RKO (cell line): ENCODE measurements around the gene MOG.
"Not testable (repeated sequence)": the region's sequence is repeated elsewhere in the genome, so short reads cannot be mapped to it uniquely, and the experiment has no call there.

Experiments used
- DNase-seq: peaks from one replicate; pipeline ENCODE4 v3.0.0-alpha.2; 2016; ENCODE audit warnings: low spot score

MOG gene

DNA sequence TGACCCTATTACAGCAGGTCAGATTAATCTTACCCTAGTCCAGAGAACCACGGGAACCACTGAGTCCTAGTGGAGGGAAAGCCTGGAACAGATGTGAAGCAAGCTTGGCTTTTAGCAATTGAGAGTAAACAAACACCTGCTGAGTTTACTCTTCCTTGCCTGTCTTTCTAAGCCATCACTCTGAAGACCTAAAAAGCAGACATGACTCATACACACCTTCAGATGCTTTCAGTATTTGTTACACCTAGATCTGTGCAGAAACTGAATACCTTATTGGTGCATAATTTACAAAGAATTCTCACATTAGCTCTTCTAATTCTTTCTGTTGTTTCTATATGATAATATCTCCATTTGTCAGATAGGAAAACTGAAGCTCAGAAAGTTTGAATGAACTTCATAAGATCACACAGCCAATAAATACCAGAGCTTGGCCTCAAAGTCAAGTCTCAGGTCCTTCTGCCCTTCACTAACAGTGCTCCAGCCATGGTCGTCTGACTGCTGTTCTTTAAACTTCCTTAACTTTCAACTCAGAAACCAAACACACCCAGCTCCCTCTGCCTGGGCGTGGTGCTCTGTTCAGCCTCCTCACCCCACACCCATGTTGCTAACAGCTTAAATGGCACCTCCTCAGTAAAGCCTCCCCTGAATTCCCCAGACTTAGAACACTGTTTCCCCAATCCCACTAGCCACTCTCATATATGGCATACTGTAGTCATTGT is 15.3 kb upstream of the MOG start:
- DNase-seq: no peak

DNA sequence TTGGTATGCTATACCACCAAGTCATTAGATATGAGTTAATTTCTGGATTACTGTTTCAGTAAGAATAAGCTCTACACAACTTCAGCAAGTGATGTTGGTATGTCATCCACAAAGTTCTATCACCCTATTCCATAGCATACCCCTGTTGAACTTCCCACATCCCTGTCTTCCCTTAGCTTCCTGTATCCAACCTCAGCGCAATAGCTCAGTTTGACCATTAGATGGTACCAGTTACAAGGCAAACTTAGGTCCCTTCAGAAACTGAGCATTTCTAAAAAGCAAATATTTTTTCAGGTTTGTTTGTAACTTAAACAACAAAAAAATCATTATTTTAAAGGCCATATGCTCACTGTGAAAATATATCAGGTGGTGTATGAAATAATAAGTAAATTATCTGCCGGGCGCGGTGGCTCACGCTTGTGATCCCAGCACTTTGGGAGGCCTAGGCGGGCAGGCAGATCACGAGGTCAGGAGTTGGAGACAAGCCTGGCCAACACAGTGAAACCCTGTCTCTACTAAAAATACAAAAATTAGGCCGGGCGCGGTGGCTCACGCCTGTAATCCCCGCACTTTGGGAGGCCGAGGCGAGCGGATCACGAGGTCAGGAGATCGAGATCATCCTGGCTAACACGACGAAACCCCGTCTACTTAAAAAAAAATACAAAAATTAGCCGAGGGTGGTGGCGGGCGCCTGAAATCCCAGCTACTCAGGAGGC is 8.8 kb upstream of the MOG start:
- peak; percentile 78 for DNase-seq

DNA sequence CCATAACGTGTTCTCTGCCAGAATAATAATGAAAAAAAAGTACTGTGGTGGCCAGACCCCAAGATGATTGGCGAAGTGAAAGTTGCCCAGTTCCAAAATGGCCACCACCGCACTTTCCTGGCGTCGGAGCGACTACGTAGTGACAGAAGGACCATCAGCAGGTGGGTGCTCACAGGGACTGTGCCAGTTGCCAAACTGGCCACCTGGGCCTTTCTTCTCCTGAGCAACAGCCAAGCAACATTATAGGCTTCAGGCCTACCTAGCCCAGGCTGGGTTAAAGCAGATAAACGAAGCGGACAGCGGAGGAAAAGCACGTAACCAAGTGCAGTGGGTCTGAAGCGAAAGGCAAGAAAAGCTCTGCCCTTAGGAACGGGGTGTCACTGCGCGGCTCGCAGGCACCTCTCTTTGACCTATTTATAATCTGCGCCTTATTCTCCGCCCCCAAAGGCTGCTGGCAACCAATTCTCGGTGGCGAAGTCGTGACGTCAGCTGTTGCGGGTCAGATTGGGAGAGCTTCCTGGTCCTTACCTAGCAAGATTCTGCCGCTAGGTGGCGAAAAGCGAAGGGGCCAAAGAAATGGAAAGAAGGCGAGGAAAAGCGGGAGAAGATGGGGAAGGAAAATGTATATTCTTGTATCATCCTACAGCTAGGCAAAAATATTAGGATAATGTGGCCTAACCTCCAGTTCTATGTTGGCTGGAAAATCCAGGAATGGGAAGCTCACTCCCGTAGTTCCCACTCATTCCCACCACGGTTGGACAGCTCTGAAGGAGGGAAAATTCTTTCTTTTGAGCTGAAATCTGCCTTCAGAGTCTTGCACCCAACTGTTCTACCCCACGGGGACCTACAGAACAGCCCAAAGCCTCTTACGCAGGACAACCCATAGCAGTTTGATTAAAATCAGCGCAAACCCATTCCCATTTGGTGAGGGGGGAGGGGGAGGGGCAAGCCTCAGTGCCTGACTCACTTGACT is 6.9 kb upstream of the MOG start:
- DNase-seq: peak; percentile 98

DNA sequence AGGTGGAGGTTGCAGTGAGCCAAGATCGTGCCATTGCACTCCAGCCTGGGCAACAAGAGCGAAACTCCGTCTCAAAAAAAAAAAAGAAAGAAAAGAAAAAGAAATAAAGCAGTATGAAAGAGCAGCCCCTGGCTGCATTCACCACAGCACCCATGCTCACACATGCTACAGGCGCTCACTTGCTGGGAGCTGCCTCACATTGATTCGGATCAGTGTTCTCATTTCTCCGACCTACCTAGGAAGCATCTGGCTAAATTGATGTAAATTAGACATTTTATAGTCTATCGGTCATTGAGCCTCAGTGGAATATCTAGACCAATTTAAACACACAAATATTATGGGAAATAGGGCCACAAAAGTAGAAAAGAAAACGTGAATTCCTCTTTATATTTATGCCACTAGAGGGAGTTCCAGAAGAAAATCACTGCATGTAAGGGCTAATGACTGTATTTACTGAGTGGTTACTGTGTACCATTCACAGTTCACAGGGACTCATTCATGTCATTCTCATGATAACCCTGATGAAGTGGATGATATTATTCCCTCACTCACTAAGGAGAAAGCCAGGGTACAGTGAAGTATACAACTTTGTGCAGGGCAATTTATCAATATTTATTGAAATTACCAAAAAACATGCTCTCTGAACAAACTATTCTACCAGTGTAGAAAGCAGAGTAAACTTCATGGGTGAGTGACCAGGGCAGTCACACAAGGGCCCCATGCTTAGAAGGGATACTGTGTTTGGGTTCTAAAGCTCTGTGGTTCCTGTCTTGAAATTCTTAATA is 5.3 kb upstream of the MOG start:
- peak; percentile 77 for DNase-seq

DNA sequence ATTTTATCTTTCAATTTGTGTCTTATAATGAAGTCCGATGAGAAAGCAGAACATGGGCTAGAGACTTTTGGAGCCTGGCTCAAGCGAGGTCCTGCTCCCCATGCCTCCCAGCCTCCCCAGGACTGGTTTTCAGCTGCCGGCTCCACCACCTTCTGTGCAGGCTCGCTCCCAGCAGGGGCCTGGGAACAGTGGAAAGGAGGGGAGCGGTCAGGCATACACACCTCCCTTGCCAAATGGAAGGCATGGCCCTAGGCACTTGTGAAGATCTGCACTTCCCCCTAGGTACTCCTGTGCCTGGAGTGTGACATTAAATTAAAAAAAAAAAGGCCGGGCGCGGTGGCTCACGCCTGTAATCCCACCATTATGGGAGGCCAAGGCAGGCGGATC is 4.7 kb upstream of the MOG start:
- no peak for DNase-seq

DNA sequence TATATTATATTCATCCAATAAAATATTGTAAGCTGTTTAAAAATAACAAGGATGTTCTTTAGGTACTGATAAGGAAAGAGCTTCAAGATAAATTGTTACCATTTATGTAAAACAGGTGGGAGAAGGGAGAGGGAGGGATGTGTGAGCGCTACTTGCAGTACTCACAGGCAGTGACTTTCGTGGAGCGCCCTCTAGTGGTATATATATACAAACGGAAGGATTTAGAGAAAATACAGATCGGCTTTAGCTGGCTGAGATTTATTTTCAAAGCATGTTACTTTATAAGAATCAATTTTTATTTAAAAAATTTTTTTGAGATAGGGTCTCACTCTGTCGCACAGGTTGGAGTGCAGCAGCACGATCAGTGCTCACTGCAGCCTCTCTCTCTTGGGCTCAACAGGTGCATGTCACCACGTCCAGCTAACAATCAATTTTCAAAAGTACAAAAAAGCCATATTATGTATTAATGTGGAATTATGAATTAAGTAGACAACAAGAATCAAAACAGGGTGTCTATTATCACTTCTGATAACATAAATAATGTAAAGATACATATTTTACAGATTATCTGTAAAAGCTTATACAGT is 3.3 kb upstream of the MOG start:
- peak; percentile 88 for DNase-seq

DNA sequence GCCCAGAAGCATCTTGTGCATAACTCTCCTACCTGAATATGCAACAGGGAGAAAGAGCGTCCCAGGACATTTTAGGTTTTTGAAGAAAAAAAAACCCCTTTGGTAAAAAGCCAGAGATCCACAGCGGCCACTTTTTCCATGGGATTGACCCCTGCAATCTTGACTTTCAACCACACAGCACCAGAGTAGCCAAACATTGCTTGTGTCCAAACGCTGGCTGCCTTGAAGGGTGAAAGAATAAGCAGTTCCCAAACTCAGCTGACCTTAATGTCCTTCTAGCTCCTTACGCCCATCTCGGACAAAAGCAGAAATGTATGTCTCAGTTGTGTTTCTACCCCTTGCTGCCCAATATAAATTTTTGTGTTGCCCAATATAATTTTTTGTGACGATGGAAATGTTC is 1.2 kb upstream of the MOG start:
- no peak for DNase-seq

DNA sequence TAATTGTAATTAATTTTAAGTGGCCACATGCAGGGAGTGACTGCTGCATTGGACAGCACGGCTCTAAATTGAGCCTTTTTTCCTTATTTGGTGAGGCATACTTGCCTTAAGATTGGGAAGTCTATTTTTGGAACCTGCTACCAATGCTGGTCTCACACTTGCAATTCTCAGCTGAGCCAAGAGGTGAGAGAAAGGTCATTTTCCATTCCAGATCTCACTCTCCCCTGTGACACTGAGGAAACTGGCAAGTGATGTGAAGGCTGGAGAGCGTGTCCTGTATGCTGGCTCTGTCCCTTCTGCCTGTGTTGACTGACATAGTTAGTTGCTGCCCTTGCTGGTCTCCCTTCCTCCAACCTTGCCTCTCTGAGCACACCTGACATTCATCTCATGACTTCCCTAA is 735 bp upstream of the MOG start:
- no peak for DNase-seq

DNA sequence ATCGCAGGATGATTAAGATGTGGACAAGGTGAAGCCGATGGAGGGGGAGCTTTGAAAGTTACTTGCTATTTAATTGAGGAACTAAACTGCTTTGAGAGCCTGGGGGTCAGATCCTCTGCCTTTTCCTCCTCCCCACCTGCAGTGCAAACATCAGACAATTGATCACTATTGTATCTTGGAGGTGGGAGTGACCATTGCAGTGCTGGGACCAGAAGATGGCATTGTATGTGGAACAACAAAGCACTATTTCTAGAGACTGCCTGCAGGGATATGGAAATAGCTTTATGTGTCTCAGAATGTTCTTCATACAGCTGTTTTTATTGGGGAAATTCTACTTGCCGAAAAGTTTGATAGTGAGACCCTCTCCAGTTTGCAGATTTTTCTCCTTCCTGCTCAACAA is 4.2 kb downstream of the MOG start:
- DNase-seq: no peak

DNA sequence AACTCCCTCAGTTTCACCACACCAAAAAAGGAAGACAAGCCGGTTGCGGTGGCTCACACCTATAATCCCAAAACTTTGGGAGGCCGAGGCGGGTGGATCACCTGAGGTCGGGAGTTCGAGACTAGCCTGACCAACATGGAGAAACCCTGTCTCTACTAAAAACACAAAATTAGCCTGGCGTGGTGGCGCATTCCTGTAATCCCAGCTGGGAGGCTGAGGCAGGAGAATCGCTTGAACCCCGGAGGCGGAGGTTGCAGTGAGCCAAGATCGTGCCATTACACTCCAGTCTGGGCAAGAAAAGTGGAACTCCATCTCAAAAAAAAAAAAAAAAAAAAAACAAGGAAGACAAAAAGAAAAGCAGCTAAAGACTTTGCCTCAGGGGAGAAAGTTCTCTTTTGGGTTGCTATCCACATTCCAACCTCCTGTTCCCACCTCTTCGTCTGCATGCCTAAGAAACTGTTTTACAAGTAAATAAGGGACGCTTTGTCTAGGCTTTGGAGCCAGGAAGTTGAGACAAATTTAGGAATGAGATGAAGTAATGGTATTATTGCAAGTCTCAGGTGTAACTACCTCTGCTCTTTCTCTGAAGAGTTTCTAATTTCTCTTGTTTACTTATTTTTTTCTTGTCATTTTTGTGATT is 4.7 kb downstream of the MOG start:
- not testable (repeated sequence) for DNase-seq

DNA sequence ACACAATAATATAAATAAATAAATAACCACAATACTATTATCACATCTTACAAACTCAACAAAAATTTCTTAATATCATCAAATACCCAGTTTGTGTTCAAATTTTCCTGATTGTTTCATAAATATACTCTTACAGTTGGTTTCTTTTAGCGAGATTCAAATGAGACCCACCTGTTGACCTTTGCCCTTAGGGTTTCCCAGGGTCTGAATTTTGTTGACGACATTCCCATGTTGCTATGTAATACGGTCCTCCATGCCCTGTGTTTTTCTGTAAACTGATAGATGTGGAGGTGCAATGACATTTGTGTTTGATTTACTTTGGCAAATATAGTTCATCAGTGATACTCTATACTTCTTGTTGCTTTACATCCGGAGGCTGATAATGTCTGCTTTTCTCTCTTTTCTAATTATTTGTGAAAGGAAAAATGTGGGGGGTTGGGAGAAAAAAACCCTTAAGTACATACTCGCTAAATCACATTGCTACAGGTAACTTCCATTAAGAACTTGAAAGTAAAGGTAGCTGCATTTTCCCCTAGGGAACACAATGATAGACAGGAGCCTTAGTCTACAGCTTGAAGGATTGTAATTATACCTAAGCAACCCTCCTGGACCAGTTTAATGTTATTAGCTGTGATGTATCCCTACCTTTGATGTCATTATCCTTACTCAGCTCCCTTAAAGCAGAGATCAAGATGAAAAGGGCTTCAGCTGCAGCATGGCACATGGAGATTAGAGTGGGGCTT is 6.6 kb downstream of the MOG start:
- DNase-seq: no peak

DNA sequence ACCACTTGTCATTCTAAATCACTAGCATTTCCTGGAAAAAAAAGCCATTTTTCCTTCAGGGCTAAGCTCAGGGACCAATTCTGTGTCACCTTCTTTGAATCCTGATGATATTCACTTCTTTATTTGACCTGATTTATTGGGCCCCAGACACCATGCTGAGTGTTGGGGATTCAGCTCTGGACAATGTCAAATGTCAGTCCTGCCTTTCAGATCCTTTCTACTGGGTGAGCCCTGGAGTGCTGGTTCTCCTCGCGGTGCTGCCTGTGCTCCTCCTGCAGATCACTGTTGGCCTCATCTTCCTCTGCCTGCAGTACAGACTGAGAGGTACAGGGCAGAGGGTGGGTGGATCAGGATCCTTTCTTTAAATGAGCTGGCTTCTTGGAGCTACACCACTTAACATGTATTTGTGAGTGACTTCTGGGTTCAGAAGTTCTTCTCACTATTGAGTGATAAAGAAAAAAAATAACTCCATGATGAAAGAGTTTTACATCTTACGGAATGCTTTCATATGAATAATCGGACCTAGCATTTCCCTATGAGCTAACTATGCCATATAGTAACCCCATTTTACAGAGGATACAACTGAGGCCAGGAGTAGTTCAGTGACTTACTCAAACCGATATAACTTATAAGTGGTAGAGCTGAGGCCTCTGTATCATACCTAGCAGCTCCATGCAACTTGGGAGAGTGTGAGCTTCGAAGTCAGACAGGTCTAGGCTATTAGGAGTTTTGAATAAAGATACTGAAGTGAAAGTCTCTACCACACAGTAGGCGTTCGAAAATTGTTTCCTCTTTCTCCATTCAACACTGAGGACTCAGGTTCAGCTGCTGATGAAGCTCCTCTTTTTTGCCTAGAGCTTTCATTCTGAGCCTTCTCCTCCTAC is 9.3 kb downstream of the MOG start:
- DNase-seq: no peak

DNA sequence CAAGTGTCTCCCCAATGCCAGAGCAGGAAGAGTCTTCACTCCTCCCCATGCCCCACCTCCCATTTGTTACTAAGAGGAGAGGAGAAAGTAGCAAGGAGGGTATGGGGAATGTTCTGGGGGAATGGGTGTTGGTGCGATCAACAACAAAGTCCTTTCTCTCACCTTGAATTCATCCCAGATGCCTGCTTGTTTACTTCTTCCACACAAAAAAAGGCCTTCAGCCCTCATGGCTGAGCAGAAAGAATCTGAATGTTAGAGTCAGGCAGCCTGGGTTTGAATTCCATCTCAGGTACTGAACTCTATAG is 9.9 kb downstream of the MOG start:
- no peak for DNase-seq

DNA sequence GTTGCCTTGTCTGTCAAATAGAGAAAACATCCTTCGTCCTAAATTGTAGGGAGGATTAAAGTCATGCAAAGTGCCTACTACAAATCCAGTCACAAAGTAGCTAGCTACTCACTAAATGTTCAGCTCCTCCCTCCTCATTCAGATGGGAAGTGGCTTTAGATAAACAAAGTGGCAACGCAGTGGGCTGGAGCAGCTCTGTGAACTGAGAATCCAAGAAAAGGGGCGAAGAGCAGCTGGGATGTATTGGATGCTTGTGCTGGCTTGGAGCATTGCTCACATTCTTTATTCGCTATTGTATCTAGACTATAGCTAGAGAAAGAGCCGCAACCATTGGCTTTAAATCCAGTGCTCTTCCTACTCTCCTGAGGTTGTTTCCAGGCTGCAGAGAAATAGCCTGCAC is 10.3 kb downstream of the MOG start:
- DNase-seq: no peak

DNA sequence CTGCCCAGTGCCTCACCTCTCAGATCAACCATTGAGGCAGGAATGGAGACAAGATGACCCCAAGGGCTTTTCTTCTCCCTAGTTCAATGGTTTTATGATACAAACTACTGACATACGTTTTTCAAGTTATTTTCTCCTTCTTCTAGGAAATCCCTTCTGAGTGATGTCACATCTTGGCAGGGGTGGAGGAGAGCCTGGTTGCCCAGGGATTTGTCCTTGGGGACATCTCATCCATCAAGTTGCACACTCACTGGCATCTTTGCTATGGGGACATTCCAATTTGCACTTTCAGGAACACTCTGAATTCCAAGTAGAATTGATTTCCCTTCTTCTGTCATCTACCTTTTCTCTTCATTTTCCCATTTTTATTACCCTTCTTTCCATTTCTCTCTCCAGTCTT is 14.1 kb downstream of the MOG start:
- DNase-seq: no peak

DNA sequence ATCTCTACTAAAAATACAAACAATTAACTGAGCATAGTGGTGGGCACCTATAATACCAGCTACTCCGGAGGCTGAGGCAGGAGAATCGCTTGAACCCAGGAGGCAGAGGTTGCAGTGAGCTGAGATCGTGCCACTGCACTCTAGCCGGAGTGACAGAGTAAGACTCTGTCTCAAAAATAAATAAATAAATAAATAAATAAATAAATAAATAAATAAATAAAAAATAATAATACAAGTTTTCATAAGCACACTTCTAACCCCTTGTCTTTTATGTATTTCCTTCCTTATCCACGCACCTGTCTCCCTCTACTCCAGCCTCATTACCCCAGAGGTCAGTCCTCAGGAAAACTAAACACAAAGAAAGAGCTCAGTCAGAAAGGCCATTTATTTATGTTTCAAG is 15.2 kb downstream of the MOG start:
- not testable (repeated sequence) for DNase-seq

DNA sequence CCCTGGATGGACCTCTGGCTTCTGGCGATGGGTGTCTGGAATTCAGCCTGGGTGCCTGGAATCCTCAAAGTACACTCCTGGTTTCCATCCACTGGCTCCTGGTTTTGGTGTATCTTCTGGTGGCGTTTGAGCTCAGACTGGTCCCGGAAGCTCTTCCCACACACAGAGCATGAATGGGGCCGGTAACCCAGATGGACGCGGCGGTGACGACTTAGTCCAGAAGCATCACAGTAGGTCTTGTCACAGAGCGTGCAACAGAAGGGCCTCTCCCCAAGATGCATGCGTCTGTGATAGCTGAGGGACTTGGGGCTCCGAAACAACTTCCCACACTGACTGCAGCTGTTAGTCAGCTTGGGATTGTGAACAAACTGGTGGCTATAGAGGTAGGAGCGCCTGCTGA is 16.3 kb downstream of the MOG start:
- DNase-seq: no peak

DNA sequence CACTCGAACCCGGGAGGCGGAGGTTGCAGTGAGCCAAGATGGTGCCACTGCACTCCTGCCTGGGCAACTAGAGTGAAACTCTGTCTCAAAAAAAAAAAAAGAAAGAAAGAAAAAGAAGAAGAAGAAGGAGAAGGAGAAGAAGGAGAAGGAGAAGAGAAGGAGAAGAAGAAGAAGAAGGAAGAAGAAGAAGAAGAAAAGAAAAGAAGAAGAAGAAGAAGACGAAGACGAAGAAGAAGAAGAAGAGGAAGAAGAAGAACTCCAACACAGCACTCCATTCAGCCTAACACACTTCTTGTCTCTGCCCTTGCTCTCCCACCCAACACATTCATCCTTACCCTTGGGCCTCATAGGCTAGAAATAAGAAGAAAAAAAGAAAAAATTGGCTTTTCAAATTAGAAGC is 17.1 kb downstream of the MOG start:
- DNase-seq: no peak

DNA sequence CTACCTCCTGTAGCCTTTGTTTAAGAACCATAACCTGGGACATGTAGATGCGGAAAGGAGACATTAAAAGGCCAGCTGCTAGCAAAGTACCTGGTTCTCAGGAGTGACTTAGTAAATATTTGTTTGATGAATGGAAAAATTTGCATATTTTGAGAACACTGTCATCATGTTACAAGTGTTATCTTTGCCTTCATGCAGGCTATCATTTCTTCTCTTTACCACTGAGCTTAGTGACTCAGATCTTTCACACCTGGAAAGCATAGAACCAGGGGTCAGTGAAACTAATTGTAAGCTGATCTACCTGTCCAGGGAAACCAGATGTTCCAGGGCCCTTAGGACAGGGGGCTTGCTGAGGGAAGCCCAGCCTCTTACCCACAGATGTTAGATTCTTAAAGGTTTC is 18.7 kb downstream of the MOG start:
- no peak for DNase-seq
